AML-193 (cell line): ENCODE data around the gene SKP1.

Experiments used
- DNase-seq, 2 experiments: peaks; one replicate each; lab custom pipeline; 2025; lab: John Stamatoyannopoulos, UW

SKP1 gene

DNA sequence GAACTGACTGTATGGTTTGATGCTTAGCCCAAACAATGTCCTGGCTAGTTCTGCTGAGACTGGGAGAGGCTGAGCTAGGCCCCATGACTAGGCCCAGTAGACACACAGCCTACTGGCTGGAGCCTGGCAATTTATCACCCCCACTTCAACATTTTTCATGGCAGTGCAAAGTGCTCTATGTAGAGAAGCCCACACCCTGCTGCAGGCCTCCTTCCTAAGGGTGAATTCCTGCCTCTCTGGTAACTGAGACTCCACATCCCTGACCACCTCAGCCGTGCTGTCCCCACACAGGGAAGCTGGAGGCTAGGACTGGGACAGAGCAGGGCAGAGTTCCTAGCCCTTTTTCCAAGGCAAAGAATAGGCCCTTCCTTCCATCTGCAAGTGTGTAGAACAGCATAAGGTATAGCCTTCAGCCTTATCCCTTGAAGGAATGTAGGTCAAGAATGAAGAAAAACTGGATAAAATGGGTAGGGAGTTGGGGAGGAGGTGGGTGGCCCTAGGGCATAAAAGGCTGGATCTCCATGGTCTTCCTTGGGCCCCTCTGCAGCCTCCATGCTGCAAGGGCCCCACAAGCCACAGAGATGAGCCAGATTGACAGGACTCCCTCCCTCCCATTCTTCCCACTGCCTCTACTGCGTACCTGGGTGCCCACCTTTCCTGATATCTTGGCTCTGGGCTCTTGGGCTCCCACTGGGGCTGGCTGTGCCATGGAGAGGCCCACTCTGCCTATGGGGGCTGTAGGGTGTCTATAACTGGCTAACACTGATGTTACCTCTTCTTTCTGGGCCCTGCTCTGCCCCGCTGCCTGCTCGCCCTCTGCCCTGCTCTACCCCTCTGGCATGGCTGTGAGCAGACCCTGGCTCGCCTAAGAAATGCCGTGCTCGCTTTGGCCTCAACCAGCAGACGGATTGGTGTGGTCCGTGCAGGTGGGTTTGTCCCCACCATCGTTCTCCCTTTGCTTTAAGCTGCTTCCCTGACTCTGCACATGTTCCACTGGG is 32.5 kb downstream of the SKP1 start:
- DNase-seq: no peak

DNA sequence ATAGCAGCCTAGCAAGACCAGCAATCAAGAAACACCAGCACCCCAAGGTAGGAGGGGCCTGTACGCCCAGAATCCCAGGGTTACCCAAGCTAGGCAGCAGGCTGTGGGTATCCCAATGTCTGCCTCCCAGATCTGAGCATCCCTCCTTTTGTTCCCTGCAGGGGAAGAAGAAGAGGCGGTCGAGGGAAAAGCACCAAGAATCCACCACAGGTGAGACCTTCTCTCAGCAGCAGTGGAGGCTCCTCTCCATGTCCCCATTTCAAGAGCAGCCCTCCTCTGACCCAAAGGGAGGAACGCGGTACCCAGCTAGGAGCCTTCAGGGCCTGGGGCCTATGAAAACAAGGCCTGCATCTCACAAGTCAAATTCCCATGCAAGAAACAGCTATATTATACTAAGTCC is 33.3 kb downstream of the SKP1 start:
- no peak for DNase-seq

DNA sequence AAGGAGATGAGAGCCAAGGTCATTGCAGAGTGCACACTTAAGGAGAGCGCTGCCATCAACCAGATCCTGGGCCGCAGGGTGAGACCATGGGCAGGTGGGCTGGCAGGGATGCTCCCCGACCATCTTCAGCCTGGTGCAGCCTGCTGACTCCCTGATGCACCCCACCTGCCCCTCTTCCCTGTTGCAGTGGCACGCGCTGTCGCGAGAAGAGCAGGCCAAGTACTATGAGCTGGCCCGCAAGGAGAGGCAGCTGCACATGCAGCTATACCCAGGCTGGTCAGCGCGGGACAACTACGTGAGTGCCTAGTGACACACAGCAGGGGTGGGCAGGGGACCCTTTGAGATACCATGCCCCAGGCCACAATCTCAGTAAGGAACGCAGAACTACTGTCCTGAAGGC is 33.9 kb downstream of the SKP1 start:
- no peak for DNase-seq

DNA sequence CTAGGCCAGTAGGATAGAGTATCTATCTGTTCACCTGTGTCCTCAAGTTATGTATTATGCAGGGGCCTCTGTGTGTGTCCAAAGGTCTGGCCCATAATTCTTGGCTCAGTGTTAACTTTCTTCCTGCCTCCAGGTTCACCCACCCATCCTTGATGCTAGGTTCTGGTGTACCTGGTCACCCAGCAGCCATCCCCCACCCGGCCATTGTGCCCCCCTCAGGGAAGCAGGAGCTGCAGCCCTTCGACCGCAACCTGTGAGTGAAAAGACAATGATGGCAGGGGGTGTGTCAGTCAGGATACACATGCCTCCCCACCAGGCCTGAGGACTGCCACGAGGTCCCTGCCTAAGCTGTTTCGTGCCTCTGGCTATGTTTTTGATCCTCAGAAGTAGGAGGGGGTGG is 34.7 kb downstream of the SKP1 start:
- no peak for DNase-seq

DNA sequence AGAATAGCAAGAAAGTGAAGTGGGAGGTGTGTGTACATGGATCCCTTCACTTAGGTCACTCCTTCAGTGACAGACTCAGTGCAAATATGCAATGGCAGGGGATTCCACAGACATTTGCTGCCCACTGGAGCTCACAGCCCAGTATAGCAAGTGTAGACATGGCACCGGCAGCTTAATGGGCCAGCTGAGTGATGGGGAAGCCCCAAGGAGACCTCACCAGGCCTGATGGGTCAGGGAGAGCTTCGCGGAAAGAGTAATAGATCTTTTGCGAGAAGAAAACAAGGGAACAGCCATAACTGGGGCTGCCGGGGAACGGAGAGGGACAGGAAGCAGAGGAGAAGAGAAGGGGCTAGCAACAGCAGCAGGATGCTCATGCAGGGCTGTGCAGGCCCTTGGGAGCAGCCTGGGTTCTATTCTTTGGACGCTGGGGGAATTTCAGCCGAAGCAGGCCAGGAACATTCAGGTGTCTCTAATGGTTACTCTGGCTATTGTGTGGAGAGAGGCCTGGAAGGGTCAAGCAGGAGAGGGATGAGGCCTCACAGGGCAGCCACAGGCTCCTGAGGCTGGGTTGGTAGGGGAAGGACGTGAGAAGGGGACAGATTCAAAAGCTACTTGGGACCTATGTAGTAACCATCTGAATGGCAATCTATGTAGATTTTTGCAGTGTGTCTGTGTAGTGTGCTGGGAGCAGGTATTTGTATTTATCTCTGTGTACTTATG is 35.3 kb downstream of the SKP1 start:
- DNase-seq: no peak

DNA sequence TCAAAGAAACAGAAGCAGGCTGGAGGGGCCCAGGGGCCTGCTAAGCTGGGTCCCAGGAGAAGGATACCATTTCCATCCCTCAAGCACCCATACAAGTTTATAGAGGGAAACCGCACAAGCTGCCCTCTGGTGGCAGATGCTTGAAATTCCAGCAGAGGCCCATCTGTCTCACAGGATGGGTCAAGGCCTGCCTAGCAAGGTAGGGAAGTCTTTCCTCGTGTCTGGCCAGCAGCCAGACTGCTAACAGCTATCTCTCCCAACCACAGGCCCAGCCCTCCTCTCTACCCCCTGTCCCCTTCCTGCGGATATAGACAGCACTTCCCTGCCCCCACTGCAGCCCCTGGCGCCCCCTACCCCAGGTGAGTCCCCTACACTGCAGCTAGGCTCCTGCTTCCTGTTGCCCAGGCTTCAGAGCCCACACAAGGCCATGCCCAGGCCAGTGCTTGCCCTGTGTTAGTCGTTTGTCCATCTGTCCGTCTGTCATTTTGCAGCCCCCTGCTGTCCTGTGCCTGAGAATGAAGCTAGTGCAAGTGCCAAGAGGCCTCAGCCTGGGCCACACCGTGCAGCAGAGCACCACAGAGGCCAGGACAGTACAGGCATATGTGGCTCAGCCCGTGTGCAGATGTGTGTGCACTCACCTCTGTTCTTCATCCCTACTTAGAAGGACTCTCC is 36.1 kb downstream of the SKP1 start:
- peak; percentile 64 to 65 for DNase-seq

DNA sequence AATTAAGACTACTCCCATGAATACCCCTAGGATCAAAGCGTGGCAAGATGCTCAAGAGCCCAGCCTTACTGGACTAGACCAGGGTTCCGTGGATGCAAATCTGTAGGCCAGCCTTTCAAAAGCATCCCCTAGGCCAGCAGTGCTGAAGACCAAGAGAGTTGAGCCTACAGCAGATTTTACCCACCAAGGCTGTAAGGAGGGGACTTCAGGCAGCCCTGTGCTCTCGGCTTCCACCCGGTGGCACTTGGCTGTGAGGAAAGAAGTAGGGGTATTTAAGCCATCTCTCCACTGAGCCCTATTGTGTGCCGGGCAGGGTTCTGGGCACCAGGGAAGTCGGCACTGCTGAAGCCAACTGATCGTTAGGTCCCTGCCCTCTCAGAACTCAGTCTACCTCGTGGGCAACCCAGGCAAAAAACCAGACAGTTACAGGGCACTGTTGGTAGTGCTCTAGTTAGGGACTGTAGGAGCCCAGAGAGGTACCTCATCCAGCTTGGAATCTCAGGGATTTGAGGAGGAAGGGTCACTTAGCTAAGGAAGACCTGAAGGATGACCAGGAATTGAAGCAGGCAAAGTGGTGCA is 36.8 kb downstream of the SKP1 start:
- no peak for DNase-seq

DNA sequence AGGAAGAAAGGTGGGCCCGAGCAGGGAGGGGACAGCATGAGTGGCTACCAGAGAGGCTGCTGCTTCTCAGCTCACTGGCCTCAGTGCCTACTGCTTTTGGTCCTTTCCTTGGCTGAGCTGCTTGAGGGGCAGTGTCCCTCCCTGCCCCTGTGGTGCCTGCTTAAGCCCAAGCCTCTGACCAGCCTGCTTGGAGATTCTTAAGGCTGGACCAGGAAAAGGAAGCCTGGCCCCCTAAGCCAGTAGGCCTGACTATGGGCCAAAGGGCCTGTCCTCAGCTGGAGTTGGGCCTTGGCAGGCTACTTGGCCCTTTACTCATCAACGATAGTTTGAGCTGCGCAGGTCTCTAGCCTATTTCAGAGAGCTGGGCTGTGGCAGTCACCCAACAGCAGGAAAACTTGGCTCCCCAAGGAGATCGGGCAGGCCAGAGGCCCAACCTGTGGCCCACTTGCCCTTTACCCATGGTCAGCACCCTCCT is 37.3 kb downstream of the SKP1 start:
- DNase-seq: no peak

DNA sequence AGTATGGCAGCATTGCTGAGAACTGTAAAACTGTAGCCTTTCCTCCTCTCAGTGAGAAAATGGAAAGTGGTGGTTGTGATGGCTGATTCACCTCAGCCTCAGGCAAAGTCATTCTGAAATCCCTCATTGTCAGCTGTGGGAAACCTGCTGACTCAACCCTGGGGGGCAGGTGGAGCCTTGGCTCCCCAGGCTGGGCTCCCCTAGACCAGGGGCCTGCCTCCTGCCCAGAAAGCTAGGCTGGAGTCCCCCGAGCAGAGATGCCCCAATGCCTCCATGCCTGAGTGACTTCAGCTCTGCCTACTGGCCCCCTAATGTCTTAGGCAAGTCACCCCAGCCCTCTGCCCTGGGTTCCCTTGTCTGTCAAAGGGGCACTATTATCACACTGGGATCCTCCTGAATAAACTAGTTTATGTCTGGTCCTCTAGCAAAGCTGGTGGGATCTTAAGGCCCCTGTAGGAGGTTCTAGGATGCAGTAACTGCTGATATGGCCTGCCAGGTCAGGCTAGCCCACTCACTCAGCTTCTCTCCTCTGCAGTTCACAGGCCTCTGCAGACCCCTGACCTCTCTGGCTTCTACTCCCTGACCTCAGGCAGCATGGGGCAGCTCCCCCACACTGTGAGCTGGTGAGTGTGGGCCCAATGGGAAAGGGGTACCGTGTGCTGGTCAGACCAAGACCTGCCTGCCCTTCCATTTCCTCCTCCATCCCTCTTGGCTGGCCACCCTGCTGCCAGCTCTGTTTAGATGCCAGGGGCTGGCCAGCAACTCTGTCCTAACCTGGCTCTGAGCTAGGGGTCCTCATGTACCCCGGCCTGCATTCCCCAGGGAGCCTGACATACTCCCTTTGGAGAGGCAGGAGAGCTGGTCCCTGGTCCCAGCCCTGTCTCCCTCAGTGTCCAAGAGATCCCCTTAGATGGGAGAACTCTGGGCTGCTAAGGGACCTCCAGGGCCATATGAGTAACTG is 38.1 kb downstream of the SKP1 start:
- DNase-seq: no peak

DNA sequence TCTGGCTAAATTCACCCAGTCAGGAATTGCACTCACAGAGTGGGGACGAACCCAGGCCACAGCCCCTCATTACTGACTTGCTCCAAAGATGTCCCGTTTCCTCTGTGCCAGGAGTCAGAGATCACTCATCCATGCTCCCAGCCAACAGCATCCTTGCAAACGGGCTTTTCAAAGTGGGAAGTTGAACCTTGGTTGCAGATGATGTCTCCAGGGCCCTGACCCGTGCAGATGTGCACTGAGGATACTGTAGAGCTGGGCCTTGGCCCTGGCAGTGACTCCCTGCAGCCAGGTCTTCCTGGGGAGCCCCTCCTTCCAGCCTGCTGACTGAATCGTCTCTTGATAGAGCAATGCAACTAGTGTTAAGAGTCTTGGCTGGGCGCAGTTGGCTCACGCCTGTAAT is 40.0 kb downstream of the SKP1 start:
- DNase-seq: no peak

DNA sequence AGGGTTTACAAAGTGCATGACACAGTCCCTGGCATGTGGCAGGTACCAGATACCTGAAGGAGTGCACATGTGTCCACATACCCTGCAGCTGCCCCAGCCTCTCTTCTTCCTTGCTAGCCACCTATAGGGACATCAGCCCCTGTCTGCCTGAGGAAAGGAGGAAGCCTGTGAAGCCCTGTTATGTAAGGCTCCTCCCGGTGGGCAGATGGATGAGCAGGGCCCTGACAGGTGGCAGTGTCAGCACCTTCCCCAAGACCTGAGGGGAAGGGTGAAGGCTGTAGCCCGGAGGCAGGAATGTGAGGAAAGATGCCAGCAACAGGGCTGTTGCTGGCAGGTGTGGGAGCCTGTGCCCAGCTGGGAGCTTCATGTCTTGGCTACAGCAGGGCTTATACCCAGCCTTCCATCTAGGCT is 40.5 kb downstream of the SKP1 start:
- DNase-seq: no peak

DNA sequence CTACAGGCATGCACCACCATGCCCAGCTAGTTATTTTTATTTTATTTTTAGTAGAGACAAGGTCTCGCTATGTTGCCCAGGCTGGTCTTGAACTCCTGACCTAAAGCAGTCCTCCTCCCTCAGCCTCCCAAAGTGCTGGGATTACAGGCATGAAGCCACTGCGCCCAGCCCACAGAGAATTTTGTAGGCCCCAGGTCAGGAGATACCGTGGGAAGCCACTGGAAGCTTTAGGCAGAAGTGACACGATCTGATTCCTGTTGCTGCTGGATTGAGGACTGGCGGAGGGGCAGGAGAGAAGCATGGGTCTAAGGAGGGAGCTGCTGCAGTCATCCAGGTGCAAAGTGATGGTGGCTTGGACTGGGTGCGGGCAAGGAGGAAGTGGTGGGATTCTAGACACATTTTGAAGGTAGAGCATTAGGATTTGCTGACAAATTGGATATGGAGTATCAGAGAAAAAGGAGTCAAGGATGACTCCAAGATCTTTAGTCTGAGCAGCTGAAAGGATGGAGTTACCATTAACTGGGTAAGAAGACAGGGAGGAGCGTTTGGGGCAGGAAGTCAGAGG is 41.6 kb downstream of the SKP1 start:
- DNase-seq: no peak

DNA sequence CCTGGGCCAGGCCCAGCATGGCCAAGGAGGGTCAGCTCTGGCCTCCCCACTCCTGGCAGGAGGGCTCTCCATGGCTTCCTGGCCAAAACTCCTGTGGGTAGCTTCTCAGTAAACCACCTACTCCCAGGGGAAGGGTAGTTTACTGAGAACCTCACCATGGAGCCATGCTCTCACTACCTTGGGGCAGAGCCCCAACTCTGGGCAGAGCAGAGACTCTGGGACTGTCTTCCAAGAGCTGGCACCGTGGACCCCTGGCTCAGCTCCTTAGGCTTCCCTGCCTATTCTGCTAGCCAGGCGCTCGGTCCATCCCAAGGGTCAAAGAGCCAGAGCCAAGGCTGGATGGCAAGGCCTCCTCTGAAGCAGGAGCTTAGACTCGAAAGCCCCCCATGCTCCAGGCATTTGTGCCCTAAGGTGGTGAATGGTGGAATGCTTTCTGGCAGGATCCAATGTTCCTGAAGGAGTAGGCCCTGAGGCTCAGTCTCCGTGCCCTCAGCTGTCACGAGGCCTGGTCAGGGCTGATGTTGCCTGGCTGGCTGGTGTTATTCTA is 42.7 kb downstream of the SKP1 start:
- no peak for DNase-seq

DNA sequence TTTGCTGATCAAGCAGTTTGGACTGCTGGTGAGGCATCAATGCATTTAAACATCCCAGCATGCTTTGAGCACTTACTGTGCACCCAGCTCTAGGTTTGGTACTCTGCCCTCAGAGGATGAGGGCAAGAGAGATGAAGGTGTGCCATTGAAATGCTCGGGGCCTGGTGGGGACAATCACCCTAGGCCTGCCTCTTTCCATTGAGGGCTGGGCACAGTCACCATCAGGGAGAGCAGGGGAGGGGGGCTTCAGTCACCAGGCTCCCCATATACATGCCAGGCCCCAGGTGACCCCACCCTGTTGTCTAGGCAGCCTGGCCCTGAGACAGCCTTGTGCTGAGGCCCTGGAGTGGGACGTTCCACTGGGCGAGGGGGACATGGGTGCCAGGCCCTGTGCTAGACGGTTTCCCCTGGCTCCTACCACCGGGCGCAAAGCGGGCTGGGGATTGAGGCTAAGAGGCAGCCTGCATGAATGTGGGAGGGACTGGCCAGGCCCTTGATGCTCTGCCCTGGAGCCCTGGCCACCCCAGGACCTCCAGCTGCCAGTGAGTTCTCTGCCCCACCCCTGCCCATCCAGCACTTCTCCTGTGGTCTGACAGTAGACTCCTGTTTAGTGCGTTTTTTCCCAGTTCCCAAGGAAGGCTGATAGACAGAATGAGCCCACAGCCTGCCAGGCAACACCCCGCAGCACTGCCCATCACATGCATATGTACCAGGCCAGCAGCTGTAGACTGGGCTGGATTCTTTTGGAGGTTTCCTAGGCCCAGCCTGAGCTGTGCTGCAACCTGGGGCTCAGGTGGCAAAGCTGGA is 43.4 kb downstream of the SKP1 start:
- DNase-seq: no peak

DNA sequence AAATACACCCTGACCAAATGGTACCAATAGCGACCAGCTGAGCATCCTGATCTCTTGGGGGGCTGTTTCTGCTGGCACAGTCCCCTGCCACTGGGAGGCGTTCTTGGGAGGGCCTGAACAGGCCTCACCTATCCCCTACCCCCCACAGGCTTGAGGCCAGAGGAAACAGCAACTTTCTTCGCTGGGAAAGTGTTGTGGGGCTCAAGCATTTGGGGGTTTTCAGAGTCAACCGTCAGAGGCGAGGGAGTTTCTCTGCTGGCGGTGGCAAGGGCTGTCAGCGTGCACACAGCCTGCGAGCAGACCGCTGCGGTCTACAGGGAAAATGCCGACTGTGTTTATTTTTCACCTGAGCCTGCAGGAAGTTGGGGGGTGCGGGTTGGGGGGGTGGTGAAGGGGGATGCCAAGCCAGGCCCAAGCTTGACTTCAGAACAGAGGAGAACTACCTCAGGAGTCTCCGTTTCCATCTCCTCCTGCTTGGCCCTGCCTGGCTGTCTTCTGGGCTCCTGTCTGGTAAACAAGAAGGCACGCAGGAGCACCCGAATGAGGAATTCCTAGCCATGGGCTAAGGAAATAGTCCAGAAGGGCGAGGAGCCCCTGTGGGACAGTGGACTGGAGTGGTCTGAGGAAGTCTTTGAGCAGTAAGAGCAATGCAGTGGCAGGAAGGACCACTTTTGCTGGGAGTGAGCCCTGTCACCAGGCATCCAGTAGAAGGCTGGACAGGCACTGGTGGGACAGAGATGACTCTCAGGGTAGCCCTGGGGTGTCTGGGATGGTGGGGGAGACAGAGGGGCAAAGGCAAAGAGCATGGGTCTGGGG is 44.2 kb downstream of the SKP1 start:
- DNase-seq: no peak

DNA sequence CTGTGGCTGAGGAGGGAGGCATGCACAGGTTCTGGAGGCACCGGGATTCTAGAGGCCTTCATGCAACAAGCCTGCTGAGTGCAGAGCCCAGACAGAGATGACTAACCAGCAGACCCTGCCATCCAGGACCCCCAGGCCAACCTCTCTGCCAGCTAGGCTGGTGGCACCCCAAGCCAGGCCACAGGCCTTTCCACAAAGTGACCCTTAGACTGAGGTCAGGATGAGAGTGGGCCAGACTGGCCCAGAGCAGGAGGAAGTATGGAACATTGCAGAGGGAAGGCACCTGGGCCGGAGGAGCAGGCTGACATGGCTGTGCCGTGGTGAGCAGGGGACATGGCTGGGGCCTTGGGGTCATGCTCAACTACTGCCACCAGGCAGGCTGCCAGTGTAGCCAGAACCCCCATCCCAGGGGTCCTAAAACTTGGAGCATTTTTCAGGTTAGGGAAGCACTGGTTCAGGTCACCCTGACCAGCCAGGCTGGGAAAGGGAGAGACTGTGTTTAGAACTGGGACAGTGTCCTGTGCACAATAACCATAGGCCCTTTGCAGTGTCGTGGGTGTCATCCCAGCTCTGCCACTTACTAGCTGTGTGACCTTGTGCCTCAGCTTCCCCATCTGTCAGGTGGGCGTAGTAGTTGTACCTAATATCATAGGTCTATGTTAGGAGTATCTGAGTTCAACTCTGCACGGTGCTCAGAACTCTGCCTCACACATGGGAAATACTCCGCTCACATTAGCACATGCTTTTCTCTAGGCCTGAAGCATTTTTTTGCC is 45.0 kb downstream of the SKP1 start:
- DNase-seq: no peak

DNA sequence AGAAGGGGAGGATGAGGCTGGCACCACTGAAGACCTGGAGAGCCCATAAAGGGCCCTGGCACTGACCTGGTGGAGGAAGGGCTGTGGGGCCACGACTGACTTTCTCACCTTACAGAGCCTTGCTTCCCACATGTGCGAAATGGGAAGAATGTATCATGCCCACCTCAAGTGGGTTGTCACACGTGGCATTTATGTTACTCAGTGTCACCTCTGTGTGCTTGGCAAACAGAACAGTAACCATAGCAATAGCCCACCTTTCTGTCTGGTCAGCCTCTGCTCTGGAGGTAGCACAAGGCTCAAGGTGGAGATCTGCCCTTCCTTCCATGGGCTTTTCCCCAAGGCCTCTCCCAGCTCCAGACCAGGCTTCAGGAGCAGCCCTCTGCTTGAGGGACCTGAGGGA is 45.6 kb downstream of the SKP1 start:
- DNase-seq: no peak
